HG03139 (cell line): Measurements from ENCODE around the gene SLC4A1AP.
"Not testable (repeated sequence)": the region's sequence is repeated elsewhere in the genome, so short reads cannot be mapped to it uniquely, and the experiment has no call there.

Source experiments
- ATAC-seq: cut with Tn5 transposase; IDR thresholded peaks from one replicate; pipeline ENCODE4 v1.9.1; 2021; ENCODE audit not compliant: unreplicated experiment

The SLC4A1AP gene

GRCh38 chr2:27663285-27664153 lies at the start of gene SLC4A1AP, which contains the start of gene SUPT7L:
TSS of gene SLC4A1AP (plus strand) at chr2:27663889. CDS start at chr2:27663915, 26 bp downstream.
TSS of gene SUPT7L (minus strand) at chr2:27663614. CDS start at chr2:27662192, 1,422 bp downstream.
- peak; percentile 46 for ATAC-seq

GRCh38 chr2:27613985-27614384 lies 49.7 kb upstream of the SLC4A1AP start:
- ATAC-seq = no peak

GRCh38 chr2:27615316-27615715 lies 48.4 kb upstream of the SLC4A1AP start:
- no peak for ATAC-seq

- ATAC-seq = no peak
Measured at GRCh38 chr2:27621524-27621923, 42.2 kb upstream of the SLC4A1AP start.

- ATAC-seq = no peak
Measured at GRCh38 chr2:27622921-27623384, 40.7 kb upstream of the SLC4A1AP start.

- no peak for ATAC-seq
Measured at GRCh38 chr2:27624943-27625342, 38.7 kb upstream of the SLC4A1AP start.

GRCh38 chr2:27626323-27626722 lies 37.4 kb upstream of the SLC4A1AP start:
- ATAC-seq = not testable (repeated sequence)

- not testable (repeated sequence) for ATAC-seq
Measured at GRCh38 chr2:27626921-27627320, 36.8 kb upstream of the SLC4A1AP start.

- no peak for ATAC-seq
Measured at GRCh38 chr2:27627963-27628766, 35.5 kb upstream of the SLC4A1AP start.

- peak; percentile 95 for ATAC-seq
Measured at GRCh38 chr2:27628767-27629709, 34.7 kb upstream of the SLC4A1AP start, which contains the start of the genes CCDC121 and GPN1. TSS of gene CCDC121 (minus strand) at chr2:27629012. CDS start at chr2:27627799, 1,213 bp downstream. TSS of gene GPN1 (plus strand) at chr2:27629050. CDS start at chr2:27629059, 9 bp downstream.

- not testable (repeated sequence) for ATAC-seq
Measured at GRCh38 chr2:27630257-27630656, 33.4 kb upstream of the SLC4A1AP start.

GRCh38 chr2:27634291-27634690 lies 29.4 kb upstream of the SLC4A1AP start:
- no peak for ATAC-seq

- ATAC-seq = no peak
Measured at GRCh38 chr2:27636766-27637165, 26.9 kb upstream of the SLC4A1AP start.

- no peak for ATAC-seq
Measured at GRCh38 chr2:27638037-27638637, 25.6 kb upstream of the SLC4A1AP start.

- no peak for ATAC-seq
Measured at GRCh38 chr2:27638709-27639108, 25.0 kb upstream of the SLC4A1AP start.

- no peak for ATAC-seq
Measured at GRCh38 chr2:27640722-27641245, 22.9 kb upstream of the SLC4A1AP start.

GRCh38 chr2:27645197-27645596 lies 18.5 kb upstream of the SLC4A1AP start:
- no peak for ATAC-seq

GRCh38 chr2:27647289-27647688 lies 16.4 kb upstream of the SLC4A1AP start:
- ATAC-seq = no peak

GRCh38 chr2:27647737-27648136 lies 16.0 kb upstream of the SLC4A1AP start:
- no peak for ATAC-seq

- ATAC-seq = no peak
Measured at GRCh38 chr2:27651056-27651455, 12.6 kb upstream of the SLC4A1AP start.
